ENCODE results near the gene ZBED1.
"Not testable (repeated sequence)": the region's sequence is repeated elsewhere in the genome, so short reads cannot be mapped to it uniquely, and the experiment has no call there.

DNA sequence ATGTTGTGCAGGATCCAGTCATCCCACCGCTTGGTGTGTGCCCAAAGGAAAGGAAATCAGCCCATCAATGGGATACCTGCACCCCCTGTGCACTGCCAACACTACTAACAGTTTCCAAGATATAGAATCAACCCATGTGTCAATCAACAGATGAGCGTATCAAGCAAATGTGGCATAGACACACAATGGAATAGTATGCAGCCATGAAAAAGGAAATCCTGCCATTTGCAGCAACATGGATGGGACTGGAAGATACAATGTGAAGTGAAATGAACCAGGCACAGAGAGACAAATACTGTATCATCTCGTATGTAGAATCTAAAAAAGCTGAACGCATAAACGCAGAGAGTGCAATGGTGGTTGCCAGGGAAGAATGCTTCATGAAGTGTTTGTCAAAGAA, 20.8 kb downstream of the ZBED1 start:
- TF ChIP-seq, protein P1, sequence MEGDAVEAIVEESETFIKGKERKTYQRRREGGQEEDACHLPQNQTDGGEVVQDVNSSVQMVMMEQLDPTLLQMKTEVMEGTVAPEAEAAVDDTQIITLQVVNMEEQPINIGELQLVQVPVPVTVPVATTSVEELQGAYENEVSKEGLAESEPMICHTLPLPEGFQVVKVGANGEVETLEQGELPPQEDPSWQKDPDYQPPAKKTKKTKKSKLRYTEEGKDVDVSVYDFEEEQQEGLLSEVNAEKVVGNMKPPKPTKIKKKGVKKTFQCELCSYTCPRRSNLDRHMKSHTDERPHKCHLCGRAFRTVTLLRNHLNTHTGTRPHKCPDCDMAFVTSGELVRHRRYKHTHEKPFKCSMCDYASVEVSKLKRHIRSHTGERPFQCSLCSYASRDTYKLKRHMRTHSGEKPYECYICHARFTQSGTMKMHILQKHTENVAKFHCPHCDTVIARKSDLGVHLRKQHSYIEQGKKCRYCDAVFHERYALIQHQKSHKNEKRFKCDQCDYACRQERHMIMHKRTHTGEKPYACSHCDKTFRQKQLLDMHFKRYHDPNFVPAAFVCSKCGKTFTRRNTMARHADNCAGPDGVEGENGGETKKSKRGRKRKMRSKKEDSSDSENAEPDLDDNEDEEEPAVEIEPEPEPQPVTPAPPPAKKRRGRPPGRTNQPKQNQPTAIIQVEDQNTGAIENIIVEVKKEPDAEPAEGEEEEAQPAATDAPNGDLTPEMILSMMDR (IDR thresholded peaks at IDR 0.05): not testable (repeated sequence)
- not testable (repeated sequence) for TF ChIP-seq POLR2A, POLR2AphosphoS5 (IDR thresholded peaks at IDR 0.05)
